Bronchial smooth muscle cell (primary cell): ENCODE results near the gene FCMR. TPM values are rescaled to one million over a fixed set of nuclear protein-coding genes. Genes with fewer than 3 reads are reported as not detected.

ENCODE experiments used
- total RNA-seq: library from RNA; depleted of rRNA; stranded (reverse); fragments of >200 nt; gene quantifications from 2 replicates; pipeline ENCODE4 v1.2.1, GENCODE V29; 2014

FCMR gene, protein sequence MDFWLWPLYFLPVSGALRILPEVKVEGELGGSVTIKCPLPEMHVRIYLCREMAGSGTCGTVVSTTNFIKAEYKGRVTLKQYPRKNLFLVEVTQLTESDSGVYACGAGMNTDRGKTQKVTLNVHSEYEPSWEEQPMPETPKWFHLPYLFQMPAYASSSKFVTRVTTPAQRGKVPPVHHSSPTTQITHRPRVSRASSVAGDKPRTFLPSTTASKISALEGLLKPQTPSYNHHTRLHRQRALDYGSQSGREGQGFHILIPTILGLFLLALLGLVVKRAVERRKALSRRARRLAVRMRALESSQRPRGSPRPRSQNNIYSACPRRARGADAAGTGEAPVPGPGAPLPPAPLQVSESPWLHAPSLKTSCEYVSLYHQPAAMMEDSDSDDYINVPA
- not detected in 2 replicates for total RNA-seq

DNA sequence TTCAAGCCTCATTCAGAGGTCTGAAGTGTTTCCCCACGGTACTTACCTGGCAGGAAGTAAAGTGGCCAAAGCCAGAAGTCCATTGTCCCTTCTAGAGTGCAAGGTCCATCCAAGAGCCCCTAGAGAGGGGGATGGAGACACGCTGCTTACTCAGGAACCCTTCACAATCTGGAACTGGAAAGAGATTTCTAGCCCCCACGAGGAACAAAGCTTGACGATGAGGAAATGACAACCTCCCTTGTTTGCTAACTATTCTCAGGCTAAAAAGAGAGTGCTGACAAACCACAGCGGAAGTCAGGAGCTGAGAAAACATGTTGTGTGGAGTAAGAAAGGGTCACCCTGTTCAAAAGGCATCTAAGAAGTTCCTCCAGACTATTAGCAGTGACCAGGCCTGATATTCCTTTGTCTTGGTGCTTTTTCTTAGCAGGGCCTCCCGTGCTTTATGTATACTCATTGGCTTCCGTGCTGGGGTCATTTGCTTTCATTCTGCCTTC is at the start of gene FCMR:
Gene FCMR, minus strand, starts transcription at position 170 of the 494 bp plus-strand sequence. Its CDS starts 87 bp downstream, at position 83.

GRCh38 chr1:206970446-206970845 is 48.7 kb upstream of the FCMR start, which contains the start of gene FCAMR:
TSS of gene FCAMR (minus strand) at chr1:206970460. CDS start at chr1:206970125, 335 bp downstream.

GRCh38 chr1:206946261-206946660 is 24.5 kb upstream of the FCMR start, which contains the start of gene PIGR:
TSS of gene PIGR (minus strand) at chr1:206946466. CDS start at chr1:206940531, 5,935 bp downstream.

DNA sequence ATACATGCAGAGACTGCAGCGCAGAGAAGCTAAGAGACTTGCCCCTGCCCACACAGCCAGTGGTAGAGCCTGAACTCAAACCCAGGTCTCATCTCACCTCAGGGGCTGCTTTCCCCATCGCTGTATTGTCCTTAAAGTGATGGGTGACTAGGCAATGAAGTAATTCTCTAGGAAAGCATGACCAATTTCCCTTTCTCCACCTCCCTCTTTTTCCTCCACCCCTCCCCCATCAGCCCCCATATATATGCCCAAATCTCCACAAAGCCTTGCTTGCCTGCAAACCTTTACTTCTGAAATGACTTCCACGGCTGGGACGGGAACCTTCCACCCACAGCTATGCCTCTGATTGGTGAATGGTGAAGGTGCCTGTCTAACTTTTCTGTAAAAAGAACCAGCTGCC is 24.6 kb downstream of the FCMR start, which contains the start of gene IL24:
Gene IL24, plus strand, starts transcription at position 269 of the 400 bp plus-strand sequence. CDS start 390 bp downstream, outside the sequence.

GRCh38 chr1:206864939-206865671 is 56.6 kb downstream of the FCMR start, which contains the start of gene IL20:
TSS of gene IL20 (plus strand) at chr1:206865623. CDS start at chr1:206865853, 230 bp downstream.

Other genes with a start within 250 kb of the FCMR start
- gene MAPKAPK2, start 237.0 kb downstream of the FCMR start, total RNA-seq: 21.7 and 27.4 TPM in 2 replicates
- gene IL19, start 151.2 kb downstream of the FCMR start, total RNA-seq: not detected in 2 replicates
- not detected in 2 replicates for gene IL10, start 149.4 kb downstream of the FCMR start, total RNA-seq
- not detected in 2 replicates for gene IL20, start 56.3 kb downstream of the FCMR start, total RNA-seq
- not detected in 2 replicates for gene IL24, start 24.5 kb downstream of the FCMR start, total RNA-seq
- gene PIGR, start 24.5 kb upstream of the FCMR start, total RNA-seq: not detected in 2 replicates
- gene FCAMR, start 48.5 kb upstream of the FCMR start, total RNA-seq: under 0.01 TPM in 1 of 2 replicates, not detected in the other
- under 0.01 TPM in 2 replicates for gene C1orf116, start 110.8 kb upstream of the FCMR start, total RNA-seq
- 3.3 and 3.8 TPM in 2 replicates for gene YOD1, start 129.3 kb upstream of the FCMR start, total RNA-seq
- gene PFKFB2, start 131.3 kb upstream of the FCMR start, total RNA-seq: 4.6 and 4.7 TPM in 2 replicates
- not detected in 2 replicates for gene C4BPB, start 166.9 kb upstream of the FCMR start, total RNA-seq
- gene C4BPA, start 182.3 kb upstream of the FCMR start, total RNA-seq: under 0.01 TPM in 1 of 2 replicates, not detected in the other